ENCODE data around the gene IFI27L2. TPM values are rescaled to one million over a fixed set of nuclear protein-coding genes. Genes with fewer than 3 reads are reported as not detected.

Gene IFI27L2
- total and polyA plus RNA-seq, 4 donors, result 1.7 to 7.2 (median 6.1) TPM

DNA sequence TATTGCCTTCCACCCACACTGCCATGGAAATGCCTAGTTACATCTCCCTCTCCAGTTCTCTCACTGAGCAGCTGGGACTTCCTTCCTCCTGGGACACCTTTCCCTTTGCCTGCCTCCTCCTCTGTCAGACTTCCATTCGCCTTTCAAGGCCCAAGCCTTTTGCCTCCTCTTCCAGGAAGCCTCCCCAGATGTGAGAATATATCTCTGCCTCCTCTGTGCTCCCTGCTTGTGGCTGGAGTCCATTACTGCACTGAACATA lies 3.1 kb downstream of the IFI27L2 start:
- no peaks in the 10 kb centered on the region for H3K36me3 ChIP-seq (ENCODE audit: control insufficient read depth in 4 of 4, insufficient read depth in 3 of 4, low read depth in 1 of 4, low read length in 3 of 4)
- WGBS, result 84% methylated on average over 1 of the region's 1 CpG
- no peaks in the 10 kb centered on the region for H3K9me3 ChIP-seq (ENCODE audit: control insufficient read depth in 4 of 4, low read length in 3 of 4)
- TF ChIP-seq FOXA1 (IDR thresholded peaks at IDR 0.05) (no peak), HNF4A (conservative IDR thresholded peaks at IDR 0.05) (no peak), SP1 (IDR thresholded peaks at IDR 0.05) (no peak), ZBTB33 (IDR thresholded peaks at IDR 0.05) (no peak), EGR1 (IDR thresholded peaks at IDR 0.05; ENCODE audit: low read depth in 2 of 2) (no peak), YY1 (IDR thresholded peaks at IDR 0.05) (no peak), REST (IDR thresholded peaks at IDR 0.05) (no peak), JUND (IDR thresholded peaks at IDR 0.05) (no peak), TAF1 (conservative IDR thresholded peaks at IDR 0.05) (no peak), NR2F2 (IDR thresholded peaks at IDR 0.05) (no peak), GABPA (IDR thresholded peaks at IDR 0.05 in 1 of 2, conservative IDR thresholded peaks at IDR 0.05 in 1 of 2) (no peak), RAD21 (IDR thresholded peaks at IDR 0.05) (no peak)
- TF ChIP-seq, protein P1, sequence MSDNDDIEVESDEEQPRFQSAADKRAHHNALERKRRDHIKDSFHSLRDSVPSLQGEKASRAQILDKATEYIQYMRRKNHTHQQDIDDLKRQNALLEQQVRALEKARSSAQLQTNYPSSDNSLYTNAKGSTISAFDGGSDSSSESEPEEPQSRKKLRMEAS (IDR thresholded peaks at IDR 0.05), result no peak
- H3K4me1 ChIP-seq (ENCODE audit: control insufficient read depth in 4 of 4, insufficient read depth in 4 of 4, low read length in 3 of 4), result peaks cover 0 to 8% (median 5%) of the 10 kb centered on the region in 4 donors
- no peak overlapping the region for H3K27ac ChIP-seq (ENCODE audit: low read depth in 1 of 2, low read length in 2 of 2)
- H3K9ac ChIP-seq (ENCODE audit: low read depth in 1 of 2, low read length in 2 of 2), result no peak overlapping the region
- no peaks in the 10 kb centered on the region for H3K27me3 ChIP-seq (ENCODE audit: control insufficient read depth in 4 of 4, insufficient read depth in 4 of 4, low read length in 3 of 4)
- no peak for DNase-seq (ENCODE audit: low spot score)
- H3K4me3 ChIP-seq (ENCODE audit: low read depth in 1 of 3, low read length in 3 of 3), result no peak overlapping the region

DNA sequence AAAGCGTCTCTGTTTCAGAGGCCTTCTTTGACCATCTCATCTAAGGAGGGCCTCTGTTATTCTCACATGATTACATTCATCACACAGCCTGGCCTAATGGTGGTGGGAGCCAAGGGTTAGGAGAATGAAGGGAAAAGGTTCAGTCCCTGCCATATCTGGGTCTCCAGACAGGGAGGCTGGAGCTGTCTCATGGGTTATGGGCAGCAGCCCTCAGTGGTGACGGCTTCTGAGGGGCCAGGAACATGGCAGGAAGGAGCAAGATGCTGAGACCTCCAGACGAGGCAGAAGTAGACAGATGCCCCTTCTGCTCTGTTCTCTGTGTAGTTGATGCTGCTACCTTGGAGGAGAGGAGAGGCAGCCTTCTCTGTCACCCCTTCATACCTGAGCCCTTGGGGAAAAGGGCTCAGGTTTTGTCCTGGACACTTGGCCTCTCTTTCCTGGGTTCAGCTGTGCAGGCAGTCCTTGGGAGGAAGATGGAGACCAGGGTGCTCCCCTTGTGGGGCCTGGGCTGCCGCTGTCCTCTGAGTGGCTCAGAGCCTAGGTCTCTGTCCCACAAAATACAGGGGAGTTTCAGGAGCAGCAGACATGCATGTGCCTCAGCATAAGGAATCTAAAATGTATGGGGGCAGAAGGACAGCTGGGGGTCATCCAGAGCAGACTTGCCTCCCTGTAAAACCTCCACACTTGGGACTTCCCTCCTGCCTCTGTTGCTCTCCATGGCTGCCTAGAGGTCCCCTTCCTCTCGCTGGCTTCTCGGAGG lies 3.6 kb downstream of the IFI27L2 start:
- H3K9me3 ChIP-seq (ENCODE audit: control insufficient read depth in 4 of 4, low read length in 3 of 4), result no peaks in the 10 kb centered on the region
- H3K4me3 ChIP-seq (ENCODE audit: low read depth in 1 of 3, low read length in 3 of 3), result no peak overlapping the region
- H3K4me1 ChIP-seq (ENCODE audit: control insufficient read depth in 4 of 4, insufficient read depth in 4 of 4, low read length in 3 of 4), result peaks cover 0 to 8% (median 5%) of the 10 kb centered on the region in 4 donors
- no peaks in the 10 kb centered on the region for H3K36me3 ChIP-seq (ENCODE audit: control insufficient read depth in 4 of 4, insufficient read depth in 3 of 4, low read depth in 1 of 4, low read length in 3 of 4)
- 91% methylated on average over 6 of the region's 6 CpGs for WGBS
- H3K27ac ChIP-seq (ENCODE audit: low read depth in 1 of 2, low read length in 2 of 2), result no peak overlapping the region
- no peak overlapping the region for H3K9ac ChIP-seq (ENCODE audit: low read depth in 1 of 2, low read length in 2 of 2)
- no peak for DNase-seq (ENCODE audit: low spot score)
- H3K27me3 ChIP-seq (ENCODE audit: control insufficient read depth in 4 of 4, insufficient read depth in 4 of 4, low read length in 3 of 4), result no peaks in the 10 kb centered on the region
- TF ChIP-seq FOXA2 (IDR thresholded peaks at IDR 0.05), result no peak
- TF ChIP-seq JUND (IDR thresholded peaks at IDR 0.05), result no peak
- TF ChIP-seq, protein P1 (IDR thresholded peaks at IDR 0.05), result no peak
- no peak for TF ChIP-seq NR2F2 (IDR thresholded peaks at IDR 0.05)
- TF ChIP-seq, protein P2, sequence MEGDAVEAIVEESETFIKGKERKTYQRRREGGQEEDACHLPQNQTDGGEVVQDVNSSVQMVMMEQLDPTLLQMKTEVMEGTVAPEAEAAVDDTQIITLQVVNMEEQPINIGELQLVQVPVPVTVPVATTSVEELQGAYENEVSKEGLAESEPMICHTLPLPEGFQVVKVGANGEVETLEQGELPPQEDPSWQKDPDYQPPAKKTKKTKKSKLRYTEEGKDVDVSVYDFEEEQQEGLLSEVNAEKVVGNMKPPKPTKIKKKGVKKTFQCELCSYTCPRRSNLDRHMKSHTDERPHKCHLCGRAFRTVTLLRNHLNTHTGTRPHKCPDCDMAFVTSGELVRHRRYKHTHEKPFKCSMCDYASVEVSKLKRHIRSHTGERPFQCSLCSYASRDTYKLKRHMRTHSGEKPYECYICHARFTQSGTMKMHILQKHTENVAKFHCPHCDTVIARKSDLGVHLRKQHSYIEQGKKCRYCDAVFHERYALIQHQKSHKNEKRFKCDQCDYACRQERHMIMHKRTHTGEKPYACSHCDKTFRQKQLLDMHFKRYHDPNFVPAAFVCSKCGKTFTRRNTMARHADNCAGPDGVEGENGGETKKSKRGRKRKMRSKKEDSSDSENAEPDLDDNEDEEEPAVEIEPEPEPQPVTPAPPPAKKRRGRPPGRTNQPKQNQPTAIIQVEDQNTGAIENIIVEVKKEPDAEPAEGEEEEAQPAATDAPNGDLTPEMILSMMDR (IDR thresholded peaks at IDR 0.05; ENCODE audit: low read depth, low read length, missing input control), result no peak
- TF ChIP-seq ZBTB33 (IDR thresholded peaks at IDR 0.05), result no peak
- TF ChIP-seq GABPA (IDR thresholded peaks at IDR 0.05 in 1 of 2, conservative IDR thresholded peaks at IDR 0.05 in 1 of 2), result no peak
- TF ChIP-seq YY1 (IDR thresholded peaks at IDR 0.05), result no peak
- no peak for TF ChIP-seq HNF4G (IDR thresholded peaks at IDR 0.05)
- TF ChIP-seq, protein P3, sequence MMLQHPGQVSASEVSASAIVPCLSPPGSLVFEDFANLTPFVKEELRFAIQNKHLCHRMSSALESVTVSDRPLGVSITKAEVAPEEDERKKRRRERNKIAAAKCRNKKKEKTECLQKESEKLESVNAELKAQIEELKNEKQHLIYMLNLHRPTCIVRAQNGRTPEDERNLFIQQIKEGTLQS (IDR thresholded peaks at IDR 0.05), result no peak
- TF ChIP-seq FOXA1 (IDR thresholded peaks at IDR 0.05), result no peak
- TF ChIP-seq RAD21 (IDR thresholded peaks at IDR 0.05), result no peak
- TF ChIP-seq HNF4A (conservative IDR thresholded peaks at IDR 0.05), result no peak
- no peak for TF ChIP-seq SP1 (IDR thresholded peaks at IDR 0.05)
- TF ChIP-seq RXRA (IDR thresholded peaks at IDR 0.05), result no peak
- TF ChIP-seq EGR1 (IDR thresholded peaks at IDR 0.05; ENCODE audit: low read depth in 2 of 2), result no peak
